Ishikawa (cell line): Measurements from ENCODE around the gene CALN1.

Experiments
- CEBPB ChIP-seq: IDR thresholded peaks from 2 replicates; pipeline ENCODE4 v1.6.1; 2012
- CREB1 ChIP-seq: IDR thresholded peaks from 2 replicates; pipeline ENCODE4 v1.6.1; 2012; ENCODE audit warnings: low read depth
- EGR1 ChIP-seq: IDR thresholded peaks from 2 replicates; pipeline ENCODE4 v1.6.1; 2012
- EP300 ChIP-seq: IDR thresholded peaks from 2 replicates; pipeline ENCODE4 v1.6.1; 2012; ENCODE audit warnings: borderline replicate concordance
- FOXM1 ChIP-seq: IDR thresholded peaks from 2 replicates; pipeline ENCODE4 v1.6.1; 2012; ENCODE audit warnings: low read depth, borderline replicate concordance
- NFIC ChIP-seq: IDR thresholded peaks from 2 replicates; pipeline ENCODE4 v1.6.1; 2012
- RAD21 ChIP-seq: IDR thresholded peaks from 2 replicates; pipeline ENCODE4 v1.6.1; 2012; ENCODE audit warnings: low read depth
- TAF1 ChIP-seq: IDR thresholded peaks from 2 replicates; pipeline ENCODE4 v1.6.1; 2012; ENCODE audit warnings: low read depth, mild to moderate bottlenecking
- TCF12 ChIP-seq: IDR thresholded peaks from 2 replicates; pipeline ENCODE4 v1.6.1; 2012; ENCODE audit warnings: low read depth
- TEAD4 ChIP-seq: IDR thresholded peaks from 2 replicates; pipeline ENCODE4 v1.6.1; 2012
- YY1 ChIP-seq: IDR thresholded peaks from 2 replicates; pipeline ENCODE4 v1.6.1; 2012; ENCODE audit warnings: low read depth
- ZBTB7A ChIP-seq: IDR thresholded peaks from 2 replicates; pipeline ENCODE4 v1.6.1; 2012; ENCODE audit warnings: low read depth
- TF ChIP-seq, protein P1 (sequence below): IDR thresholded peaks from 2 replicates; pipeline ENCODE4 v1.6.1; 2012
- TF ChIP-seq, protein P2 (sequence below): IDR thresholded peaks from 2 replicates; pipeline ENCODE4 v1.6.1; 2012
- TF ChIP-seq, protein P3 (sequence below): IDR thresholded peaks from 2 replicates; pipeline ENCODE4 v1.6.1; 2012; ENCODE audit warnings: low read depth, mild to moderate bottlenecking

The CALN1 gene

DNA sequence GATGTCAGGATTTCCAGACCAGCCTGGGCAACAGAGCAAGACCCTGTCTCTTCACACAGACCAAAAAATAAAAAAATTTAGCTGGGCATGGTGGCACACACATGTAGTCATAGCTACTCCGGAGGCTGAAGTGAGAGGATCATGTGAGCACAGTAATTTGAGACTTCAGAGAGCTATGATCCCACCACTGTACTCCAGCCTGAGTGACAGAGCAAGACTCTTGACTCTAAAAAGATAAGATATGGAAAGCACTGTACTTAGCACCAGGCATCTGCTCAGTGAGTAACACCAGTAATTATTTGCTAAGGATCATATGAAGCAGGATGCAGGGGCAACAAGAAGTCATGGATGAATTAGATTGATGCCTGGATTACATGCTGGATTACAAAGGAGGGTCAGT, 128.8 kb downstream of the CALN1 start:
- TF ChIP-seq ZBTB7A (no peak), EP300 (no peak), TEAD4 (no peak), CREB1 (no peak), RAD21 (no peak), YY1 (no peak), TAF1 (no peak), TCF12 (no peak), CEBPB (no peak), FOXM1 (no peak), NFIC (no peak), EGR1 (no peak)
- TF ChIP-seq, protein P1, sequence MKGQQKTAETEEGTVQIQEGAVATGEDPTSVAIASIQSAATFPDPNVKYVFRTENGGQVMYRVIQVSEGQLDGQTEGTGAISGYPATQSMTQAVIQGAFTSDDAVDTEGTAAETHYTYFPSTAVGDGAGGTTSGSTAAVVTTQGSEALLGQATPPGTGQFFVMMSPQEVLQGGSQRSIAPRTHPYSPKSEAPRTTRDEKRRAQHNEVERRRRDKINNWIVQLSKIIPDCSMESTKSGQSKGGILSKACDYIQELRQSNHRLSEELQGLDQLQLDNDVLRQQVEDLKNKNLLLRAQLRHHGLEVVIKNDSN: no peak
- TF ChIP-seq, protein P2, sequence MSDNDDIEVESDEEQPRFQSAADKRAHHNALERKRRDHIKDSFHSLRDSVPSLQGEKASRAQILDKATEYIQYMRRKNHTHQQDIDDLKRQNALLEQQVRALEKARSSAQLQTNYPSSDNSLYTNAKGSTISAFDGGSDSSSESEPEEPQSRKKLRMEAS: no peak
- TF ChIP-seq, protein P3, sequence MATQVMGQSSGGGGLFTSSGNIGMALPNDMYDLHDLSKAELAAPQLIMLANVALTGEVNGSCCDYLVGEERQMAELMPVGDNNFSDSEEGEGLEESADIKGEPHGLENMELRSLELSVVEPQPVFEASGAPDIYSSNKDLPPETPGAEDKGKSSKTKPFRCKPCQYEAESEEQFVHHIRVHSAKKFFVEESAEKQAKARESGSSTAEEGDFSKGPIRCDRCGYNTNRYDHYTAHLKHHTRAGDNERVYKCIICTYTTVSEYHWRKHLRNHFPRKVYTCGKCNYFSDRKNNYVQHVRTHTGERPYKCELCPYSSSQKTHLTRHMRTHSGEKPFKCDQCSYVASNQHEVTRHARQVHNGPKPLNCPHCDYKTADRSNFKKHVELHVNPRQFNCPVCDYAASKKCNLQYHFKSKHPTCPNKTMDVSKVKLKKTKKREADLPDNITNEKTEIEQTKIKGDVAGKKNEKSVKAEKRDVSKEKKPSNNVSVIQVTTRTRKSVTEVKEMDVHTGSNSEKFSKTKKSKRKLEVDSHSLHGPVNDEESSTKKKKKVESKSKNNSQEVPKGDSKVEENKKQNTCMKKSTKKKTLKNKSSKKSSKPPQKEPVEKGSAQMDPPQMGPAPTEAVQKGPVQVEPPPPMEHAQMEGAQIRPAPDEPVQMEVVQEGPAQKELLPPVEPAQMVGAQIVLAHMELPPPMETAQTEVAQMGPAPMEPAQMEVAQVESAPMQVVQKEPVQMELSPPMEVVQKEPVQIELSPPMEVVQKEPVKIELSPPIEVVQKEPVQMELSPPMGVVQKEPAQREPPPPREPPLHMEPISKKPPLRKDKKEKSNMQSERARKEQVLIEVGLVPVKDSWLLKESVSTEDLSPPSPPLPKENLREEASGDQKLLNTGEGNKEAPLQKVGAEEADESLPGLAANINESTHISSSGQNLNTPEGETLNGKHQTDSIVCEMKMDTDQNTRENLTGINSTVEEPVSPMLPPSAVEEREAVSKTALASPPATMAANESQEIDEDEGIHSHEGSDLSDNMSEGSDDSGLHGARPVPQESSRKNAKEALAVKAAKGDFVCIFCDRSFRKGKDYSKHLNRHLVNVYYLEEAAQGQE: no peak

DNA sequence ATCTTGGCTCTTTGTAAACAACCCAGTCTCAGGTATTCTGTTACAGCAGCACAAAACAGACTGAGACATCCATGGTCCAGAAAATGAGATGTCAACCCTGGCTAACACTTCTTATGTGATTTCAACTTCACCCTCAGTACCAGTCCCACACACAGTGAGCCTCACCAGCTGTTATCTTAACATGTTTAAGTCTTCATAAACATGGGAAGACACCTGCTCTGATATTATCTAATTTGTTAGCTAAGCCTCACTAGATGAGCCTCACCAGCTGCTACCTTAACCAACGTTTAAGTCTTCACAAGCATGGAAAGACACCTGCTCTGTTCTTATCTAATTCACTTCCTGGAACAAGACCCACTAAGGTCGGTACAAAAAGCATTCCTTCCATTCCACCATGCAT, 130.8 kb downstream of the CALN1 start:
- TF ChIP-seq, protein P1: no peak
- TF ChIP-seq, protein P2: no peak
- TF ChIP-seq CEBPB: no peak
- TF ChIP-seq YY1: no peak
- no peak for TF ChIP-seq TCF12
- TF ChIP-seq, protein P3: no peak
- no peak for TF ChIP-seq TAF1
- TF ChIP-seq FOXM1: no peak
- no peak for TF ChIP-seq EP300
- TF ChIP-seq RAD21: no peak
- no peak for TF ChIP-seq ZBTB7A
- no peak for TF ChIP-seq NFIC
- no peak for TF ChIP-seq CREB1
- TF ChIP-seq EGR1: no peak
- TF ChIP-seq TEAD4: no peak

DNA sequence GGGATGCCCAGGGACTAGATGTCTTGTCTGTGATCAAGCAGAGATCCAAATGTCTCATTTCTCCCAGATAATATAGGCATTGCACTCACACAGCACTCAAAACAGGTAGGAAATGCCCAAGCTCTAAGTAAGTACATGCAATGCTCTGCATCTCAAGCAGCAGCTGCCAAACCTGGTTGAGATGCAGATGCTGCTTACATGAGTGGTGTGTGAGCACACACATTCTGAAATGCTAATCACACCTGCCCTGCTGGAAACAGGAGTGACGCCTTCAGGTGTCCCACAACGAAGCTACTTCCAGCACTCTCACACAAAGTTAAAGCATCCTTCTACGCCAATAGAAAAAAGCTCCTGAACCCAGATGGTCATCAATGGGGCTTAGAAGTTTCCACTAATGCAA, 132.9 kb downstream of the CALN1 start:
- TF ChIP-seq, protein P1: no peak
- TF ChIP-seq CEBPB (no peak), EP300 (no peak), TEAD4 (no peak), CREB1 (no peak), NFIC (no peak), TAF1 (no peak), FOXM1 (no peak), TCF12 (no peak), RAD21 (no peak), ZBTB7A (no peak), EGR1 (no peak), YY1 (no peak)
- TF ChIP-seq, protein P2: no peak
- TF ChIP-seq, protein P3: no peak

DNA sequence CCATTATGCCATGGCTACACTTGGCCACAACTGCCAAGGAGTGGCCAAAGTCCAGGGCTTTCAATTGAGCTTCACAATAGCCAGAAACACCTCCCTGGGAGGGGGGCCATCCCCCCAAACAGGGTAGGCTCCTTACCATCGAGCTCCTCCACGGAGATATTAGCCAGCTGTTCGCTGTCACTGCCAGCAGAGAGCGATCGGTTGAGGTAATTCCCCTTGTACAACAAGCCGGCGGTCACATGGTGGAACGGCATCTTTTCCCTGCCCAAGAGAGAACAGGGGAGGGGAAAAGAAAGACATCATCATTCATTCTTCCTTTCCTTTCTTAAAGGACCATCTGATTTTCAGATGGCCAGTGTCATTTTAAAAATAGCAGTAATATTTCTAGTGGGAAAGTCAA, 133.6 kb downstream of the CALN1 start:
- TF ChIP-seq TEAD4 (no peak), FOXM1 (no peak), YY1 (no peak)
